Activated naive CD4-positive, alpha-beta T cell treated with anti-CD3 and anti-CD28 coated beads, Interleukin-2, amount 50 U/mL, for 16 hours (primary cell): ENCODE data around the gene INIP.

Experiments
- DNase-seq: peaks from one replicate; pipeline ENCODE4 v3.0.0-alpha.2; 2020

The INIP gene, protein sequence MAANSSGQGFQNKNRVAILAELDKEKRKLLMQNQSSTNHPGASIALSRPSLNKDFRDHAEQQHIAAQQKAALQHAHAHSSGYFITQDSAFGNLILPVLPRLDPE

DNA sequence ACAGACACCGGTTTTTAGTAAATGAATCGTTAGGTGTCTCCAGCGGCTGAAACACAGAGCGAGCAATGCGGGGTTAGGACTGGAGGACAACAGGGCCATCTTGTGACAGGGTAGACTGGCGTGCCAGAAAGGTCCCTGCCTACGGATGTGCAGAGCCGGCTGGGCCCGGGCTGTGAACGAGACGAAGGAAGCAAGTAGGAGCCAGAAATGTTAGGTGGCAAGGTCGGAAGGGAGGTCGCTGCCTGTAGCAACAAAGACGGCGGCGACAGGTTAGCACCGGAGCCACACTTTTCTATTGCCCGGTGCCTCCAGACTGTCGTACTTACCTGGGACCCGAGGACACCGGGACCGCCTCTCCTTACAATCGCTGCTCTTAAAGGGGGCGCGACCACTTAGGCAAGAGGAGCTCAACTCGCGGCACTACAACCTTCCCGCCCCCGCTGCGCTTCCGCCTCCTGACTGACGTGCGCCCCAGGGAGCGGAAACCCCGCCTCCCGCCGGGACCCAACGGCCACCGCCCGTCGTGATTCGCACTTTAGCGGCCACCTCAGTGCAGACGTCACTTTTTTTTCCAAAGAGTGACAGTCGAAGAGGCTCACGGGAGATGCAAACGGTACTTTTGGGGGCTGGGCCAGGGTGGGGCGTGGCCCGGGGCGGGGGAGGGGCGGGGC is at the start of gene INIP:
INIP (minus strand) TSS at position 457 of the 671 bp plus-strand sequence. CDS start 1,632 bp downstream, outside the sequence.
- peak; percentile 98 for DNase-seq

DNA sequence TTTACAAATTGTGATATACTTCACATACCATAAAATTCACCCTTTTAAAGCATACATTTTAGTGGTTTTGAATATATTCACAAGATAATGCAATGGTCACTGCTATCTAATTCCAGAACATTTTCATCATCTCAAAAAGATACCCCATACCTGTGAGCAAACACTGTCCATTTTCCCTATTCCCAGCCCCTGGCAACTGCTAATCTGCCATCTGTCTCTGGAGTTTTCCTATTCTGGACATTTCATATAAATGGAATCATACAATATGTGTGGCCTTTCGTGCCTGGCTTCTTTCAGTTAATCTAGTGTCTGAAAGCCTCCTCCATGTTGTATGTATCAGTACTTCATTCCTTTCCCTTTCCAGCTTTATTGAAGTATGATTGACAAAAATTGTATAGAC is 47.4 kb upstream of the INIP start:
- no peak for DNase-seq

GRCh38 chr9:112764837-112765236 is 46.9 kb upstream of the INIP start:
- no peak for DNase-seq

DNA sequence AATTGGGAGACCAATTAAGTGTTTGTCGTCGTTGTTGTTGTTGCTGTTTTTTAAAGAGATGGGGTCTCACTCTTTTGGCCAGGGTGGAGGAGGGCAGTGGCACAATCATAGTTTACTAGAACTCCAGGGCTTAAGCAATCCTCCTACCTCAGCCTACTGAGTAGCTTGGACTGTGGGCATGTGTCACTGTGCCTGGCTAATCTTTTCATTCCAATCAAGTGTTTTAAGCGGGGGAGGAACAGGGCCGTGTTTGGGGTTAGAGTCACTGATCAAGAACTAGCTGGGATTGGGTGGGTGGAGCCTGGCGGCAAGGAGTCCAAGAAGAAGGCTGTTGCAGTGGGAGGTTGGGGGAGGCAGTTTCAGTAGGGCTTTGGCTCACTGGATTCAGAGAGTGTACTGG is 46.4 kb upstream of the INIP start:
- DNase-seq: no peak

- no peak for DNase-seq
Measured at GRCh38 chr9:112762726-112763518, 45.0 kb upstream of the INIP start.

DNA sequence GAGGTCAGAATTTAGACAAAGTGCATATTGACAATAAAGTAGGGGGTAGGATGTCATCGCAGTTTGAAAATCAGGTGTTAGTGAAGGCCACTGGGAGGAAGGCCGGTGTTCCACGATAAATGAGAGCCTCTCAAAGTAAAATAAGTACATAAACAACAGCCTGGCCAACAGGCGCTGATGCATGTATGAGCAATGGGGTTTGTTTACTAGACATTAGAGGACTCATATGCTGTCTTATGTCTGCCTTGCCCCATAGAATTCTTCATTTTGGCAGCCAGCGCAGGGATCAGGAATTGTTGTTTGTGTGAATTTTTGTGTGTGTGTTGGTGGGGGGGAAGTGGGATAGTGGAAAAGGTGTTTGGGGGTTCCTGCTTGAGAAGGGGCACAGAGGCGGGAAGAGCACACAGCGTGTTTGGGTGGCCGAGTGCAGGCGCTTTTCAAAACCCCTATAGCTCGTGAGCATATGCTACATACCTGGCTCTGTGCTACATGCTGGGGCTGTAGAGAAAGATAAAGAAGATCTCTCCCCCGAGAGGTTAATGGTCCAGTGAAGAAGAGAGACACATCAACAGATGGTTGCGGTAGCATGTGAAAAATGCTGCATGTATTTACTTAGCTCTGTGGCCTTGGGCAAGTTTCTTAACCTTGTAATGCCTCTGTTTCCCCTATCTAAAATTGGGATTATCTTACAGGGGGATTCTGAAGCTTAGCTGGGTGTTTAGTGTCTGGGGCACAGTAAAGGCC is 44.2 kb upstream of the INIP start:
- DNase-seq: no peak

- DNase-seq: no peak
Measured at GRCh38 chr9:112760821-112761220, 42.9 kb upstream of the INIP start.

DNA sequence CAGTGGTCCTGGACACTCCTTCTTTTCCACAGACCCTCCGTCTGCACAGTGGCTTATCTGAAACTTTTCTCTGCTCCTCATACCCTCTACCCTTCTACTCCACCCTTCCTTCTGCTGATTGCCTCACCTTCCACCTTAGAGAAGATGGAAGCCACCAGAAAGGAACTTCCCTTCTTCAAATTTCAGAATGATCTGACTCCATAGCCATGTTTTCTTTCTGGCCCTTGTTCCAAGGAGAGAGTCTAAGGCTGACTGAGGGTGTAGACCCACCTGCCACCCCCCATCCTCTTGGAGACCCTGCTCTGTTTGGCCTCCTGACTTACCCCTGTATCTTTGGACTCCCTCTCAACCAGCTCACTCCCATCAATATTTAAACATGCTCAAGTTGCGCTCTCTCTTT is 40.0 kb upstream of the INIP start:
- DNase-seq: no peak

DNA sequence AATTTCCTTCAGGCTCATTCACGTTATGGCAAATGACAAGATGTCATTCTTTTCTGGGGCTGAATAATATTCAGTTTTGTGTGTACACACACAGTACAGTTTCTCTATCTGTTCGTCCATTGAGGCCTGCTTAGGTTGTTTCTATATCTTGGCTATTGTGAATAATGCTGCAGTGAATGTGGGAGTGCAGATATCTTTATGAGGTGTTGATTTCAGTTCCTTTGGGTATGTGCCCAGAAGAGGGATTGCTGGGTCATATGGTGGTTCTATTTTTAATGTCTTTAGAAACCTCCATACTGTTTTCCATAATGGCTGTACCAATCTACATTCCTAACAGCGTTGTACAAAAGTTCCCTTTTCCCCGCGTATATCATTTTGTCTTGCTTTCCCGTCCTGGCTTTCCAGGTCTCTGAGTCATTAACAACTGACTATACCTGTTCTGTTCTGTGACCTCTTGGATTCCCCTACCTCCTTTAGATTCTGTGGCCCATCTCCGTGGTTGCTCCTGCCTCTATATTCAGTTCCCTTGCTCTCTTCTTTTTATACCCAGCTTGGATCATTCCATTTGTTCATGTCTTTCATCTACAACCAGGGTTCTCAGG is 39.5 kb upstream of the INIP start:
- no peak for DNase-seq

GRCh38 chr9:112755675-112756074 is 37.8 kb upstream of the INIP start:
- no peak for DNase-seq

GRCh38 chr9:112755016-112755427 is 37.1 kb upstream of the INIP start:
- no peak for DNase-seq

DNA sequence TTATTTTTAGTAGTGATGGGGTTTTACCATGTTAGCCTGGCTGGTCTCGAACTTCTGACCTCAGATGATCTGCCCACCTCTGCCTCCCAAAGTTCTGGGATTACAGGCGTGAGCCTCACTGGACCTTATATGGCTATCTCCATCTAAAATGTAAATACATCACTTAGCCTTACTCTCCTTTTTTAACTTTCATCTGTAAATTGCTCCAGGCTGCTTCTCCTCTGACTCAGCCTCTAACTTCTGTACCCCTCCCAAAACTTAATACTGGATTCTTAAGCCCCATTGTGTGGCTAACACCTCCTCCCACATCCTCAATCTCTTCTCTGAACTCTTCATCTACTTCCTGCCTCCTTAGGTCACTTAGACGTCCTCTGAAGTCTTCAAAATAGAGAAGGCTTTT is 36.7 kb upstream of the INIP start:
- no peak for DNase-seq

DNA sequence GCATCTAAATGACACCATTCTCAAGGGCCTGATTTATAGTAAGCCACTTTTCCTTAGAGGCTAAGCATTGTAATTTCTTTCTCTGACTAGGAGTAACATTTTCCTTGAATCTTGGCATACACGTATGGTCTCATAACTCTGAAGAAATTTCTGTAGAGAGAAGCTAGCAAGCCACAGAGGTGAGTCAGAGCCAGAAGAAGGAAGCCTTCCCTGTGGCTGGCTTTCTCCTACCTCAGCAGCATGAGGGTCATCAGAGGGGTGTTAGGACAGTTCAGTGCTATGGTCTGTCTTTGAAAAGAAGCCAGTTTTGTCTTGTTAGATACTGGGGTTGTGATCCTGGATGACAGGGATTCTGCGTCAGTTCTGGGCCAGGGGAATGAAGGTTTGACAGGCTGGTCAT is 35.8 kb upstream of the INIP start:
- DNase-seq: no peak

DNA sequence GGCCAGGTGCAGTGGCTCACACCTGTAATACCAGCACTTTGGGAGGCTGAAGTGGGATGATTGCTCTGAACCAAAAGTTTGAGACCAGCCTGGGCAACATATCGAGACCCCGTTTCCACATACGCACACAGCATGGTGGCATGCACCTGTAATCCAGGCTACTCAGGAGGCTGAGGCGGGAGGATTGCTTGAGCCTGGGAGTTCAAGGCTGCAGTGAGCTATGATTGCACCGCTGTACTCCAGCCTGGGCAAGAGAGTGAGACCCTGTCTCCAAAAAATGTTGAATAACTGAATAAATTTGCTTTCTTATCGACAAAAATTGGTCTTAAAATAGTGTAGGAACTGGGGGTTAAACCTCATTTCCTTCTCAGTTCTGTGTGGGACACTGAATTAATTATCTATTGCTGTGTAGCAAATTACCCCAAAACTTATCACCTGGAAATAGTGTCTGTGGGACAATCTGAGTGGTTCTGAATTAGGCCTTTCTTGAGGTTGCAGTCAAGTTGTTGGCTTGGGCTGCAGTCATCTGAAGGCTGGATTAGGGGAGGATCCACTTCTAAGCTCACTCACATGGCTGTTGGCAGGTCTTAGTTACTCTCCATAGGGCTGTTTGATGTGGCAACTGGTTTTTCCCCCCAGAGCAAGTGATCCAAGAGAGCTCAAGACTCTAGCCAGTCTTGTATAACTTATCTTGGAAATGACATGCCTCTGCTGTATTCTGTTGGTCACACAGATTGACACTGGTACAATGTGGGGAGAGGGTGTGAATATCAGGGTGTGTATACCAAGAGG is 34.6 kb upstream of the INIP start:
- DNase-seq: no peak

DNA sequence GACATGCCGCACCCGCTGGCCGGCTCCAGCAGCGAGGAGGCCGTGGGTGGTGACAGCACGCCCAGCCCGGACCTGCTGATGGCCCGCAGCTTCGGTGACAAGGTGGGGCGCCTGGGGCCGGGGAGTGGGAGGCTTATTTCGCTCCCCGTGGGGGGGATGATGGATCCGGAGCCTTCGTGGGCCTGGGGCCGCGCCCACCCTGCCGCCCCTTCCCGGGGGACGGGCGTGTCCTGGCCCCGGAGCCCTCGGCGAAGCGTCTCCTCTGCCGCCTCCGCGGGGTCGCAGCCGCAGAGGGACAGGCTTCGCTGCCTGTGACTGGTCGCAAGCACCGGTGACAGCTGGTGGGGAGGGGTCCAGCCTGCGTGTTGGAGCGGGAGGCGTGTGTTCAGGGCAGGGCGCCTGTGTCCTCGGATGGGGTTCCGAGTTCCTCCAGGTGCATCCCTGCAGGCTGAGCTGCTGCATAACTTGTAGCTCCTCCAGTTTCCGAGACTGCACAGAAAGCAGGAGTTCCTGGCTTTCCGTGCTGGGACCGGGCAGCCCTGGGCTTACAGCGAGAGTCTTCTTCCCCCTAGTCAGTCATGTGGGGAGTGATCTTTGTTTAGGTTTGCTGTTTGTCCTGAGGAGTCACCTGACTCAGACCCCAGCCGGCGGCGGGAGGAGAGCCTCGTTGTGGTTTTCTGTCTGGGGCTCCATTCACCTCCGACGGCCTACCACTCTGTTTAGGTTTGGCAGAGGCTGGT is 33.3 kb upstream of the INIP start:
- DNase-seq: peak; percentile 32

DNA sequence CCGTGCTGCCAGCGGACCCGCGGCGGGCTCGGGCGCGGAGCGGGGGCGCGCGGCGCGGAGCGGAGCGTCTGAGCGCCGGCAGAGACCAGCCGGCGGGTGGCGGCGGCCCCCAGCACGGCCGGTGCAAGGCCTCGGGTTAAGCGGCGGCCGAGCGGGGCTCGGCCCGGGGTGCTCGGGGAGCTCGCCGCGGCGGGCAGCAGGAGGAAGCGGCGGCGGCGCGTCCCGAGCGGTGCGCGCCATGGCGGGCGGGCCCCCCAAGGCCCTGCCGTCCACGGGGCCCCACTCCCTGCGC is 32.8 kb upstream of the INIP start:
- DNase-seq: no peak

- peak; percentile 70 for DNase-seq
Measured at GRCh38 chr9:112750016-112750763, 32.3 kb upstream of the INIP start, which contains the start of gene SNX30. Gene SNX30, plus strand, starts transcription at chr9:112750760. Its CDS starts 242 bp downstream, at chr9:112751002.

DNA sequence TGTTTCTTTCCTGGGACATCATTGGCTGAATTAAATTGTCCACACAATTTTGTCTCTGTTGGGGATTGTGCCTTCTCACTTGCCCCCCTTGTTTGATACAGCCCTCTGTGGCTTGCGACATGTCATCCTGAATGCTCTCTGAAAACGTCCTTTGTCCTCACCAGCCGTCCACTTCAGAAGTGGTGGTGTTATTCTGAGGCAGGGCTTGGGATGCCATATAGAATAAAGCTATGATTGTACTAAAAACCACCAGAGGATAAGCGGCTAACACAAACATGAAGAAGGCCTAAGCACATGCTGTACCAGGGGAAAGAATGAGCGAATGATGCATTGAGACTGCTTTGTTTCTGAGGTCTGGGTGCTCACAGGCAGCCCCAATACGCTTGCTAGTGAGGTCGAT is 29.2 kb upstream of the INIP start:
- no peak for DNase-seq

DNA sequence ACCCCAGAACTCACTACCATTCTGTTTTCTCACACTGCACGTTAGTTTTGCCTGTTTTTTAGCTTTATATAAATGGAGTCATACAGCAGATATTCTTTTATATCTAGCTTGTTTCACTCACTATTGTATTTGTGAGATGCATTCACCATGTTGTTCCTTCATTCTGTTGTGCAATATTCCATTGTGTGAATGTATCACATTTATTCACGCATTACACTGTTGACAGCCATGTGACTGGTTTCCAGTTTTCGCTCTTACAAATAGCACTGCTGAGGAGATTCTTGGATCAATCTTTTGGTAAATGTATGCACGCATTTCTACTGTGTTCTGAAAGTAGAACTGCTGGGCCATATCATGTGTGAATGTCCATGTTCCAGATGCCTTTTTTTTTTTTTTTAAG is 26.3 kb upstream of the INIP start:
- no peak for DNase-seq

- no peak for DNase-seq
Measured at GRCh38 chr9:112743216-112743836, 25.4 kb upstream of the INIP start.
